HepG2 (cell line): Measurements from ENCODE around the gene PDE4C. TPM values are rescaled to one million over a fixed set of nuclear protein-coding genes. Genes with fewer than 3 reads are reported as not detected.

Experiments used
- HDAC1 ChIP-seq: sonication (generic); formaldehyde crosslinking; IDR thresholded peaks from 2 replicates; pipeline ENCODE4 v1.5.1; 2020; ENCODE audit warnings: mild to moderate bottlenecking, missing genetic modification reagents
- KDM4B ChIP-seq: sonication (generic); formaldehyde crosslinking; IDR thresholded peaks from 2 replicates; pipeline ENCODE4 v1.4.0; 2020; ENCODE audit warnings: missing genetic modification reagents
- MTF1 ChIP-seq: sonication (generic); formaldehyde crosslinking; IDR thresholded peaks from 2 replicates; pipeline ENCODE4 v1.5.0; 2020; ENCODE audit warnings: missing genetic modification reagents
- REST ChIP-seq, 2 experiments: IDR thresholded peaks; 2 replicates each; pipeline ENCODE4 v1.6.1; 2011 to 2012; ENCODE audit warnings: low read length in 2 of 2, borderline replicate concordance in 1 of 2, low read depth in 1 of 2, mild to moderate bottlenecking in 1 of 2, moderate library complexity in 1 of 2
- STAG1 ChIP-seq: sonication (generic); formaldehyde crosslinking; IDR thresholded peaks from 2 replicates; pipeline ENCODE4 v1.4.0; 2020; ENCODE audit warnings: missing genetic modification reagents
- ZBTB26 ChIP-seq: IDR thresholded peaks from 2 replicates; pipeline ENCODE4 v1.6.1; 2016; ENCODE audit warnings: missing compliant biosample characterization, missing genetic modification reagents, borderline replicate concordance
- ZBTB43 ChIP-seq: sonication (generic); formaldehyde crosslinking; conservative IDR thresholded peaks from 2 replicates; pipeline ENCODE4 v1.4.0; 2020; ENCODE audit warnings: missing genetic modification reagents
- ZNF160 ChIP-seq: sonication (generic); formaldehyde crosslinking; IDR thresholded peaks from 2 replicates; pipeline ENCODE4 v1.8.0; 2022; ENCODE audit warnings: mild to moderate bottlenecking, inconsistent platforms, missing genetic modification reagents
- ZNF3 ChIP-seq: IDR thresholded peaks from 2 replicates; pipeline ENCODE4 v1.7.0; 2017; ENCODE audit warnings: inconsistent platforms
- ZNF407 ChIP-seq: sonication (generic); formaldehyde crosslinking; IDR thresholded peaks from one replicate; pipeline ENCODE4 v1.5.1; 2020; ENCODE audit warnings: mild to moderate bottlenecking, missing genetic modification reagents; ENCODE audit errors: not compliant biosample characterization
- ZSCAN30 ChIP-seq: sonication (generic); formaldehyde crosslinking; IDR thresholded peaks from 2 replicates; pipeline ENCODE4 v1.5.0; 2020; ENCODE audit warnings: mild to moderate bottlenecking, missing genetic modification reagents
- polyA plus RNA-seq, 8 experiments: library from polyadenylated mRNA; depleted of rRNA in 3 of 8; stranded (reverse) in 7 of 8; unstranded in 1 of 8; fragments of >200 nt; fragmentation: Illumina TruSeq in 4 of 8; extraction: Trizol in 4 of 8; gene quantifications; 2 replicates each; pipeline versions ENCODE4 v1.2.1 to v1.2.3, GENCODE V29; 2011 to 2016; ENCODE audit warnings: low read depth in 4 of 8, missing spikeins in 1 of 8, mixed read lengths in 1 of 8; ENCODE audit not compliant: insufficient read depth in 1 of 8
- total RNA-seq, 5 experiments: library from RNA; depleted of rRNA; stranded (reverse); fragments of >200 nt; fragmentation: Illumina TruSeq; extraction: Trizol; gene quantifications; 2 replicates each; pipeline ENCODE4 v1.2.3, GENCODE V29; 2016; ENCODE audit warnings: low read depth in 1 of 5

Gene PDE4C
- total and polyA plus RNA-seq, 2 of the 13 experiments (the other 11 are each of a cell fraction or from before 2014, with no cell fraction given): 1.4 to 14.0 TPM

- TF ChIP-seq ZBTB43 (CRISPR knock-in tag) (peak; percentile 89; the same call in 1 of the 2 replicates), REST (IDR thresholded peaks at IDR 0.05; ENCODE audit: borderline replicate concordance in 1 of 2, low read depth in 1 of 2, low read length in 2 of 2) (peak; percentile 88 to 94), HDAC1 (CRISPR knock-in tag) (peak; percentile 86), ZNF160 (CRISPR knock-in tag) (peak; percentile 67; the same call in 1 of the 2 replicates), ZNF3 (peak; percentile 64; the same call in 1 of the 2 replicates), MTF1 (CRISPR knock-in tag) (peak; percentile 83; the same call in 1 of the 2 replicates), ZBTB26 (peak; percentile 93), KDM4B (0 out of 2 replicates have a peak, but pooled peaks have one; percentile 59), ZSCAN30 (CRISPR knock-in tag) (peak; percentile 39; the same call in 1 of the 2 replicates), ZNF407 (CRISPR knock-in tag) (peak; percentile 87), STAG1 (no peak)
Measured at GRCh38 chr19:18233224-18233825, 7.1 kb upstream of the PDE4C start (continued).
